ENCODE results near the gene FAM89B.
"Not testable (repeated sequence)": the region's sequence is repeated elsewhere in the genome, so short reads cannot be mapped to it uniquely, and the experiment has no call there.

Gene FAM89B

DNA sequence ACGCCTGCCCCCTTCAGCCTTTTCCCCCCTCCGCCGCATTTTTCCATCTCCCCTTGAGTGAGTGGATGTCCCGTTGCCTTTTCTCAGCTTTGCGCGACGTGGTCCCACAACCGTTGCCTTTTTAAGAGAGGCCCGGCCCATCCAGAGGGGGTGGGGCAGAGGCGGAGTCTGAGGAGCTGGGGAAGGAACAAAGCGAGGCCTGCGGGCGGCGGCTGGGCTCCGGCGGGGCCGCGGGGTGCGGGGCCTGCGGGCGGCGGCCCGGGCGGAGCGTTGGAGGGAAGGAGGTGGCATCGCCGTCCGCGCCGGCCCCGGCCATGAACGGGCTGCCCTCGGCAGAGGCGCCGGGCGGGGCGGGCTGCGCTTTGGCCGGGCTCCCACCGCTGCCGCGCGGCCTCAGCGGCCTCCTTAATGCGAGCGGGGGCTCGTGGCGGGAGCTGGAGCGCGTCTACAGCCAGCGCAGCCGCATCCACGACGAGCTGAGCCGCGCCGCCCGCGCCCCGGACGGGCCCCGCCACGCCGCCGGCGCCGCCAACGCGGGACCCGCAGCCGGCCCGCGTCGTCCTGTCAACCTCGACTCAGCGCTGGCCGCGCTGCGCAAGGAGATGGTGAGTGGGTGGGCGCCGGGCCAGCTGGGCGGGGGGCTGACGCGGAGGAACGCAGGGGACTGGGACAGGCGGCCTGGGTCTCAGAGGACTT is at the start of gene FAM89B:
Gene FAM89B (plus strand): TSS at position 183 of the 696 bp plus-strand sequence. CDS start 132 bp downstream, at position 315.
- peak; percentile 73 to 91 for DNase-seq (ENCODE audit: low read depth in 2 of 2)

DNA sequence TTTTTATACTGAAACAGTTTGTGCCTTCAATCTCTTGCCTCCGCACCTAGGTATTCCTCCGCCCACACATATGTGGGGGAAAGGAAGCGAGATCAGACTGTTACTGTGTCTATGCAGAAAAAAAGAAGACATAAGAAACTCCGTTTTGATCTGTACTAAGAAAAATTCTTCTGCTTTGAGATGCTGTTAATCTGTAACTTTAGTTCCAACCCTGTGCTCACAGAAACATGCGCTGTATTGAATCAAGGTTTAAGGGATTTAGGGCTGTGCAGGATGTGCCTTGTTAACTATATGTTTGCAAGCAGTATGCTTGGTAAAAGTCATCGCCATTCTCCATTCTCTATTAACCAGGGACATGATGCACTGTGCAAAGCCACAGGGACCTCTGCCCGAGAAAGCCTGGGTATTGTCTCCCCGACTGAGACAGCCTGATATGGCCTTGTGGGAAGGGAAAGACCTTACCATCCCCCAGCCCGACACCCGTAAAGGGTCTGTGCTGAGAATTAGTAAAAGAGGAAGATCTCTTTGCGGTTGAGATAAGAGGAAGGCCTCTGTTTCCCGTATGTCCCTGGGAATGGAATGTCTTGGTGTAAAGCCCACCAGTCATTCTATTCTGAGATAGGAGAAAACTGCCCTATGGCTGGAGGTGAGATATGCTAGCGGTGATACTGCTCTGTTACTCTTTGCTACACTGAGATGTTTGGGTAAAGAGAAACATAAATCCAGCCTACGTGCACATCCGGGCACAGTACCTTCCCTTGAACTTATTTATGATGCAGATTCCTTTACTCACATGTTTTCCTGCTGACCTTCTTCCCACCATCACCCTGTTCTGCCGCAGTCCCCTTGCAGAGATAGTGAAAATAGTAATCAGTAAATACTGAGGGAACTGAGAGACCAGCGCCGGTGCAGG is 49.4 kb upstream of the FAM89B start:
- DNase-seq (ENCODE audit: low read depth in 2 of 2): not testable (repeated sequence)

GRCh38 chr11:65523631-65523968 is 48.7 kb upstream of the FAM89B start:
- not testable (repeated sequence) for DNase-seq (ENCODE audit: low read depth in 2 of 2)

DNA sequence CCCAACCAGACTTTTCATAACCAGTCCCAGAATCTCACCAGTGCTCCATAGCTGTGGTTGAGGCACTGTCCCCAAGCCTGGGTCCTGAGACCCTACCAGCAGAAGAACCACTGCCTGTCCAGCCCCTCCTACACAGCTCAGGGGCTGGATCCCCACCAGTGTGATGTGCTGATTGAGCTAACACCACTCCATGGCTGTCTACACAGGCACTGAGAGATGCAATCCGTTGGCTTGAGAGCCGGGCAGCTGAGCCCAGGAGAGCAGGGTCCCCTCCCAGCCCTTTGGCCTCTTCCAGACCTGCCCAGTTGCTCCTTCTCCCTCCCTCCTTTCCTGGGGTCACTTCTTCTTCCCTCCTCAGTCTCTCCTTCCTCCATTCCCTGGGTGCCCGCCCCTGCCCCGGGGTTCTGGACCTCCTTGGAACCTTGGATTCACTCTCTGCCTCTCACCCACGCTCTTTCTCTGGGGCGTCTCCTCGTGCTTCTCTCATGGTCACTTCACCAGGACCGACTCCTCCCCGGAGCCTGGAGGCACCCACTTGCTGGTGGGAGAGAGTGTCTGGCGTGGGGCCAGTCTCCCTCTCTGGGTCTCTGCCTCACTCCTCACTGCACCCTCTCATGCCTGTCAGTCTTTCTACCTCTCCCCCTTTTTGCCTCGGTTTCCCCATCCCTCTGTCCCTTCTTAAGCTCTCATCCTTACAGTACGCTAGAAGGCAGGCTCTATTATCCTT is 48.2 kb upstream of the FAM89B start:
- DNase-seq (ENCODE audit: low read depth in 2 of 2): no peak

GRCh38 chr11:65524741-65525545 is 47.4 kb upstream of the FAM89B start, which contains the start of gene SCYL1:
Gene SCYL1, plus strand, starts transcription at chr11:65525083. Its CDS starts 71 bp downstream, at chr11:65525154.
- peak; percentile 65 to 73 for DNase-seq (ENCODE audit: low read depth in 2 of 2)

DNA sequence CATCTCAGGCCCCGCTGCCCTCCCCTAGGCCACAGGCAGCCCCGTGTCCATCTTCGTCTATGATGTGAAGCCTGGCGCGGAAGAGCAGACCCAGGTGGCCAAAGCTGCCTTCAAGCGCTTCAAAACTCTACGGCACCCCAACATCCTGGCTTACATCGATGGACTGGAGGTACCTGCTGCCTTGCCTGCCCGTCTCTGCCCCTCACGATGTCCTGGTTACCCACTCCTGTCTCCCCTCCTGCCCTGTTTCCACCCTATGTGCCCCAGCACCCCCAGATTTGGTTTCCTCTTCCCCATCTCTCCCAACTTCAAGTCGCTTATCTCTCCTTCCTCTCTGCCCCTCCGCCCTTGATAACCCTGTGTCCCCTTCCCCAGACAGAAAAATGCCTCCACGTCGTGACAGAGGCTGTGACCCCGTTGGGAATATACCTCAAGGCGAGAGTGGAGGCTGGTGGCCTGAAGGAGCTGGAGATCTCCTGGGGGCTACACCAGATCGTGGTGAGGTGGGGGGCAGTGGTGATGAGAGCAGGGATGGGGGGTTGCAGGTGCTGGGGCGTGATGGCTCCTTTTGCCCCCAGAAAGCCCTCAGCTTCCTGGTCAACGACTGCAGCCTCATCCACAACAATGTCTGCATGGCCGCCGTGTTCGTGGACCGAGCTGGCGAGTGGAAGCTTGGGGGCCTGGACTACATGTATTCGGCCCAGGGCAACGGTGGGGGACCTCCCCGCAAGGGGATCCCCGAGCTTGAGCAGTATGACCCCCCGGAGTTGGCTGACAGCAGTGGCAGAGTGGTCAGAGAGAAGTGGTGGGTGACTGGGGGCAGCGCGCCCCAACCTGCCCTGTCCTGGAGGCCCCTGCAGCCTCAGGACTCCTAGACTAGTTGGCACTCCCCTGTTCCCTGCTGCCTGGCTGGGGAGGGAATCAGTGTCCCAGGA is 46.5 kb upstream of the FAM89B start:
- no peak for DNase-seq (ENCODE audit: low read depth in 2 of 2)

DNA sequence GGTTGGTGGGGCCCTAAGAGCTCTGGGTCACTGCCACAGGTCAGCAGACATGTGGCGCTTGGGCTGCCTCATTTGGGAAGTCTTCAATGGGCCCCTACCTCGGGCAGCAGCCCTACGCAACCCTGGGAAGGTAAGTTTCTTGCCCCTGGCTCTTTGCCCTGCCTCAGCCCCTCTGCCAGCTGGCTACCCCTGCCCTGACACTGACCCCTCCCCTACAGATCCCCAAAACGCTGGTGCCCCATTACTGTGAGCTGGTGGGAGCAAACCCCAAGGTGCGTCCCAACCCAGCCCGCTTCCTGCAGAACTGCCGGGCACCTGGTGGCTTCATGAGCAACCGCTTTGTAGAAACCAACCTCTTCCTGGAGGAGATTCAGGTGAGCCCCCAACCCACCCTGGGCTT is 45.6 kb upstream of the FAM89B start:
- no peak for DNase-seq (ENCODE audit: low read depth in 2 of 2)

DNA sequence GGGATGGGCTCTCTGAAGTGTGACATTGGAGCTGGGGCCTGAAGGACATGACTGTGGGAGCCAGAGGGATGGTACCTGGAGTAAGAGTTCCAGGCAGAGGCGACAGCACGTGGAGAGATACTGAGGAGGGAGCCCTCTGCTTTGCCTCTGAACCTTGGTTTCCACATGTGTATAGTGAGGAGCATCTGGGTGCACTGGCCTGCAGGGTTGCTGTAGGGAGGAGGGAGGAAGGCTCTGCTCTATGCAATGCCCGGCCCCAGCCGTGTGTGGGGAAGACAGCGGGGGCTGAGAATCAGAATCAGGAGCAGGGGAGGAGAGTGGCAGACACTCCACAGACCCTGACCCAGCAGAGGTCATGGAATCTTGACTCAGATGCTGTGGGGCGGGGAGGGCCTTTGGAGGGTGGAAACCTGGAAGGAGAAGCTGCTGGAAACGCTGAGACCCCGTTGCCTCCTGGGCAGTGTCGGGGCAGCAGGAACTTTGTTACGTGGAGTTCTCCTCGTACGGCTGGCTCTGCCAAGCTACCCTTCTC is 43.5 kb upstream of the FAM89B start:
- no peak for DNase-seq (ENCODE audit: low read depth in 2 of 2)

- DNase-seq (ENCODE audit: low read depth in 2 of 2): no peak
Observed at GRCh38 chr11:65529475-65530156, 42.7 kb upstream of the FAM89B start.

GRCh38 chr11:65530157-65530496 is 42.2 kb upstream of the FAM89B start:
- no peak for DNase-seq (ENCODE audit: low read depth in 2 of 2)

- no peak for DNase-seq (ENCODE audit: low read depth in 2 of 2)
Observed at GRCh38 chr11:65532388-65533064, 39.8 kb upstream of the FAM89B start.

- DNase-seq (ENCODE audit: low read depth in 2 of 2): no peak
Observed at GRCh38 chr11:65535102-65535501, 37.2 kb upstream of the FAM89B start.

- no peak for DNase-seq (ENCODE audit: low read depth in 2 of 2)
Observed at GRCh38 chr11:65536412-65537295, 35.7 kb upstream of the FAM89B start.

- no peak for DNase-seq (ENCODE audit: low read depth in 2 of 2)
Observed at GRCh38 chr11:65537296-65537597, 35.1 kb upstream of the FAM89B start.

- DNase-seq (ENCODE audit: low read depth in 2 of 2): no peak
Observed at GRCh38 chr11:65537620-65538231, 34.6 kb upstream of the FAM89B start.

DNA sequence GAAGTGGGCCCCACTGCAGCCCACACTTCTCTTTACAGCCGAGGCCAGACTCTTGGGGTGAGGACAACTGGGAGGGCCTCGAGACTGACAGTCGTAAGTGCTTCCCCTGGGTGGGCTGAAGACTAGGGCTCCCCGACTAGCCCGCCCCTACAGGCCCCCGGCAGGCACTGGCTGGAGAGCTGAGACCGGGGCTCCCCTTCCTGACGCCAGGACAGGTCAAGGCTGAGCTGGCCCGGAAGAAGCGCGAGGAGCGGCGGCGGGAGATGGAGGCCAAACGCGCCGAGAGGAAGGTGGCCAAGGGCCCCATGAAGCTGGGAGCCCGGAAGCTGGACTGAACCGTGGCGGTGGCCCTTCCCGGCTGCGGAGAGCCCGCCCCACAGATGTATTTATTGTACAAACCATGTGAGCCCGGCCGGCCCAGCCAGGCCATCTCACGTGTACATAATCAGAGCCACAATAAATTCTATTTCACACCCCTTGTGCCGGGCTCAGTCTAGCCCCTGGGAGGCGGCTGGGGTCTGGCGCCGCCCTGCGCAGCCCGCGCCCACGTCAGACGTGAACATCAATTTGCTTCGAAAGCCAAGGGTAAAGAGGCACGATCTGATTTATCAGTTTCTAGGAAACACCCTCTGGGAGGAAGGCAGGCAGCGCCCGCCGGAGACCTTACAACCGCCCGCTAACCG is 34.0 kb upstream of the FAM89B start:
- DNase-seq (ENCODE audit: low read depth in 2 of 2): no peak
